NT2/D1 (cell line): Measurements from ENCODE around the gene DUS2.
"Not testable (repeated sequence)": the region's sequence is repeated elsewhere in the genome, so short reads cannot be mapped to it uniquely, and the experiment has no call there.

Source experiments
- DNase-seq: peaks from one replicate; pipeline ENCODE4 v3.0.0-alpha.2; 2011; ENCODE audit warnings: low read depth, low spot score
- H3K27me3 ChIP-seq: 2 replicates; pipeline ENCODE4 v1.6.0; 2011; ENCODE audit warnings: mild to moderate bottlenecking; ENCODE audit not compliant: insufficient read length, insufficient read depth
- H3K36me3 ChIP-seq: 2 replicates; pipeline ENCODE4 v1.6.1; 2011; ENCODE audit warnings: mild to moderate bottlenecking, low read length, mixed read lengths; ENCODE audit not compliant: insufficient read depth, insufficient read length
- H3K4me1 ChIP-seq: 2 replicates; pipeline ENCODE4 v1.5.1; 2011; ENCODE audit not compliant: insufficient read depth, insufficient read length
- H3K4me3 ChIP-seq: 2 replicates; pipeline ENCODE4 v1.5.1; 2011; ENCODE audit warnings: low read depth; ENCODE audit not compliant: insufficient read length
- H3K9ac ChIP-seq: 2 replicates; pipeline ENCODE4 v1.6.0; 2011; ENCODE audit warnings: low read depth; ENCODE audit not compliant: insufficient read length
- H3K9me3 ChIP-seq: 2 replicates; pipeline ENCODE4 v1.5.1; 2011; ENCODE audit warnings: mild to moderate bottlenecking, low read length; ENCODE audit not compliant: insufficient read depth
- SUZ12 ChIP-seq: IDR thresholded peaks from 2 replicates; pipeline ENCODE4 v1.6.1; 2011; ENCODE audit not compliant: insufficient read length, insufficient read depth; ENCODE audit errors: extremely low read depth
- YY1 ChIP-seq: IDR thresholded peaks from 2 replicates; pipeline ENCODE4 v1.6.1; 2011; ENCODE audit not compliant: insufficient read length, insufficient read depth
- ZNF274 ChIP-seq: IDR thresholded peaks from 2 replicates; pipeline ENCODE4 v1.6.1; 2011; ENCODE audit warnings: mild to moderate bottlenecking, low read depth, low read length

Gene DUS2

DNA sequence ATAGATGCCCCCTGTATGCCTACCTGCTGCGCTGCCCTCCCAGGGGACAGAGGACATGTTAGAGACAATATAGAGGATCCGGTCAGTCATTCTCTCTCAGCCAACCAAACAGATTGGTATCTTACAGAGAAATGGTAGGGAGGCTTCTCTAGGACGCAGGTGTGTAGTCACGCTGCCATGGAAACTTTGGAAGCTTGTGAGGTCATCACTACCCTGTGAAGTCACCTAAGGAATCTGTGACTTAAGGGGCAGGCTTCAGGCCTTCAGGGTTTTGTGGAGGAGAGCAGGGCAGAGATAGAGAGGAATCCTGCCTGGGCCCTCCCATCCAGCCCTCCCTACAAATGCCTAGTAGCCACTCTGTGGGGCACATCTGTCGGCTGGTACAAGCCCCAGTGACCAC lies 7.4 kb upstream of the DUS2 start, which contains the start of gene DPEP2NB:
DPEP2NB (minus strand) TSS at position 231 of the 400 bp plus-strand sequence; CDS start at position 90, 141 bp downstream.
- TF ChIP-seq YY1 (no peak), ZNF274 (no peak), SUZ12 (no peak)
- Histone ChIP-seq H3K36me3 (no peaks in the 10 kb centered on the region), H3K4me3 (no peak within 1 kb of the TSS), H3K27me3 (no peaks in the 10 kb centered on the region), H3K4me1 (no peaks in the 10 kb centered on the region), H3K9me3 (no peaks in the 10 kb centered on the region), H3K9ac (no peak within 1 kb of the TSS)
- DNase-seq = no peak

DNA sequence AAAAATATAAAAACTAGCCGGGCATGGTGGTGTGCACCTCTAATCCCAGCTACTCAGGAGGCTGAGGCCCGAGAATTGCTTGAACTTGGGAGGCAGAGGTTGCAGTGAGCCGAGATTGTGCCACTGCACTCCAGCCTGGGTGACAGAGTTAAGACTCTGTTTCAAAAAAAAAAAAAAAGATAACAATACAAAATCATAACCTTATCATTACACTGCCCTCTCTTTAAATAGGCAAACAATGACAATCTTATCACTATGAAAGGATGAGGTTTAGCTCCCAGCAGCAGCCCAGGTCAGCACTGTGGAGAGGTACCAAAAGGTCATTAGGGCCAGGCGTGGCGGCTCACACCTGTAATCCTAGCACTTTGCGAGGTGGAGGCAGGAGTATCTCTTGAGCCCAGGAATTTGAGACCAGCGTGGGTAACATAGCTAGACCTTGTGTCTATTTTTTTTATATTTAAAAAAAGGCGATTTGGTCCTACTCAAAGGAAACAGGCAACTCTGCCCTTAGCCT lies 3.9 kb upstream of the DUS2 start:
- Histone ChIP-seq H3K27me3 (no peaks in the 10 kb centered on the region), H3K4me1 (peaks cover 9% of the 10 kb centered on the region), H3K9ac (no peak overlapping the region), H3K36me3 (peaks cover 18% of the 10 kb centered on the region), H3K4me3 (no peak overlapping the region), H3K9me3 (no peaks in the 10 kb centered on the region)
- DNase-seq = no peak
- no peak for TF ChIP-seq ZNF274
- no peak for TF ChIP-seq YY1
- TF ChIP-seq SUZ12 = no peak

DNA sequence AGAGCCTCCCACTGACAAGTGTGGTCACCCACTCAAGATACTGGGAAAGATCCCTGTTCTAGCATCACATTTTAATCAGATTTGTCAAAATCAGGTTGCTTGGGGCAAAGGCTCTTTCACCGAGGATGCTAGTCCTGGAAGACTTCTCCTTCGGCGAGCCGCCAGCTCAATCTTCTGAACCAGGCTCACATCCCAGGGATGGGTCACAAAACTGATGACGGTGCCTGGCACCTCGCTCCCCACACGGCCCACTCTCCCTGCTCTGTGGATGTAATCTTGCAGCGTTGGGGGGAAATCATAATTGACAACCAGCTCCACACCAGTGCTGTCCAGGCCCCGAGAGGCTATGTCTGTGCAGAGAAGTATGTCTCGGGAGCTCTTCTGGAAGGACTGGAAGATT lies 1.6 kb upstream of the DUS2 start:
- no peak for TF ChIP-seq SUZ12
- TF ChIP-seq YY1 = no peak
- TF ChIP-seq ZNF274 = no peak
- no peak overlapping the region for H3K9ac ChIP-seq
- no peak for DNase-seq
- H3K9me3 ChIP-seq = no peaks in the 10 kb centered on the region
- peak overlapping the region; percentile 98 for H3K4me3 ChIP-seq
- H3K36me3 ChIP-seq = peaks cover 31% of the 10 kb centered on the region
- no peaks in the 10 kb centered on the region for H3K27me3 ChIP-seq
- peaks cover 9% of the 10 kb centered on the region for H3K4me1 ChIP-seq

DNA sequence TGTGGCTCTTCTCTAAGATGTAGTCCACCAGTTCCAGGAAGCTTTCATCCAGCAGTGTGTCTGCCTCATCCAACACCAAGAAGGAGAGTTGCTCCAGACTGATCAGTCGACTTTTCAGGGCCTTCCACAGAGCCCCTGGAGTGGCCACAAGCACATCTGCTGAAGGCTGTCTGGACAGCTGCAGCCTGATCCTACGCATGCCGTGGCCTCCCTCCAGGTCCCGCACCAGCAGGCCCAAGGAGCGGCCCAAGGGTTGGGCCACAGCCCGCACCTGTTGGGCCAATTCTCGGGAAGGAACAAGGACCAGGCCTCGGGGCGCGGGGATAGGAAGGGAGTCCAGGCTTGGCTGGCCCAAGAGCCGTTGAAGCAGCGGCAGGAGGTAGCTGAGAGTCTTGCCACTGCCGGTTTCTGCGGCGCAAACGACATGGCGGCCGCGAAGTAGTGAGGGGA lies 781 bp upstream of the DUS2 start:
- Histone ChIP-seq H3K4me3 (peak overlapping the region; percentile 98), H3K36me3 (peaks cover 38% of the 10 kb centered on the region), H3K27me3 (no peaks in the 10 kb centered on the region), H3K9ac (peak overlapping the region; percentile 100), H3K4me1 (peaks cover 9% of the 10 kb centered on the region), H3K9me3 (no peaks in the 10 kb centered on the region)
- no peak for DNase-seq
- TF ChIP-seq ZNF274 (no peak), SUZ12 (no peak), YY1 (no peak)

DNA sequence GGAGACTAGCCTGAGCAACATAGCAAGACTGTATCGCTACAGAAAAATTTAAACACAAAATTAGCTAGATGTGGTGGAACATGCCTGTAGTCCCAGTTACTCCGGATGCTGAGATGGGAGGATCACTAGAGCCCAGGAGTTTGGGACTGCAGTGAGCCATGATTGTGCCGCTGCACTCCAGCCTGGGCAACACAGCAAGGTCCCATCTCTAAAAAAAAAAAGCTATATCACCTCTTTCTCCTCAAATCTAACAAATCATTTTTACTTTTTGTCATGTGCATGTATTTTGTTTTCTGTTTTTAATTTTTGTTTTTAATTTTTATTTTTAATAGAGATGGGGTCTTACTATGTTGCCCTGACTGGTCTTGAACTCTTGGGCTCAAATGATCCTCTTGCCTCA lies 5.9 kb downstream of the DUS2 start:
- Histone ChIP-seq H3K9me3 (no peaks in the 10 kb centered on the region), H3K4me1 (no peaks in the 10 kb centered on the region), H3K27me3 (no peaks in the 10 kb centered on the region), H3K4me3 (no peak overlapping the region), H3K36me3 (peaks cover 49% of the 10 kb centered on the region), H3K9ac (no peak overlapping the region)
- DNase-seq = no peak
- TF ChIP-seq ZNF274 = no peak

DNA sequence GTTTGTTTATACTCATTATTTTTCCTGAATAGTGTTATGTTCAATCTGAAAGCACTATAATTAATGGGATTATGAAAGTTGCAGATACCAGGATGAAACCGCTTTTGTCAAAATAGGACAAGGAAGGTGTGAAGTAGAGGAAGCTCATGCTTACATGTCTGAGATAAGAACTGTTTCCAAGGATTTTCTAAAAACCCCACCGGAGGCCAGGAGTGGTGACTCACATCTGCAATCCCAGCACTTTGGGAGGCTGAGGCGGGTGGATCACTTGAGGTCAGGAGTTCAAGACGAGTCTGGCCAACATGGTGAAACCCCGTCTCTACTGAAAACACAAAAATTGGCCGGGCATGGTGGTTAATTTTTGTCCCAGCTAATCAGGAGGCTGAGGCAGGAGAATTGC lies 7.0 kb downstream of the DUS2 start:
- peaks cover 52% of the 10 kb centered on the region for H3K36me3 ChIP-seq
- not testable (repeated sequence) for DNase-seq, H3K27me3 ChIP-seq

DNA sequence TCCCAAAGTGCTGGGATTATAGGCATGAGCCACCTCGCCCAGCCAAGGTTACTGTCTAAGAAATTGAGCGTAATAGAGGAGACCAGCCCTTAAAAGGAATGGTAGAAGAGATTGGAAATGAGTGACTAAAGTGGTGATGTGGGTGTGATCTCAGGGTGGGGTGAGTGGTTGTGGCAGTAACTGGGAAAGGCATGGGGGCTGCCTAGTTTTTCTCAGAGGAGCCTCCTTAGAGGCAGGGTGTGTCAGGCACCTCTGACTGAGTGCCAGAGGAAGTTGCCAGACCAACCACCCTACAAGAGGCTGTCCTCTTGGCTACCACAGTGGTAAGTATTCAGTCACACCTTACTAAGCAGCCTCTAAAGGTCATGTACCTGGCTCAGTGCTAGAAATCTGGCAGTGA lies 8.9 kb downstream of the DUS2 start:
- peaks cover 40% of the 10 kb centered on the region for H3K36me3 ChIP-seq
- DNase-seq = no peak
- TF ChIP-seq SUZ12 = no peak
- TF ChIP-seq YY1 = no peak
- H3K9ac ChIP-seq = no peak overlapping the region
- no peaks in the 10 kb centered on the region for H3K9me3 ChIP-seq
- no peak overlapping the region for H3K4me3 ChIP-seq
- H3K27me3 ChIP-seq = no peaks in the 10 kb centered on the region
- no peaks in the 10 kb centered on the region for H3K4me1 ChIP-seq

More for the DNA sequence above, 7.0 kb downstream of the DUS2 start:
- H3K4me1 ChIP-seq, H3K9me3 ChIP-seq, H3K4me3 ChIP-seq, H3K9ac ChIP-seq: not testable (repeated sequence)

DNA sequence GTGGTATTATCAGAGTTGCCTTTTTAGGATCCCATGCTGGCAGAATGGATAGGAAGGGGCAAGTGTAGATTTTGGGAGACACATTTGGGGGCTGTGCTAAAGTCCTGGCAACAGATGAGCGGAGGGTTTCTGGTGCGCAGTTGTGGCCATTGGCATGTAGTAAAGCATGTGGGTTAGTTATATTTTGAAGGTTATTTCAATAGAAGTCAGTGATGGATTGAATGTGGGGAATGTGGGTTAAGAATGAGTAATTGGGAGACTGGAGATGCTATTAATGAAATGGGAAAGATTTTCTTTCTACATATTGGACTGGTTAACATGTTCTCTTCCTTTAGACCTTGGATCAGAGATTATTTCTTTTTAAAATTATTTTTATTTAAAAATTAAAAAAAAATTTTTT lies 10.0 kb downstream of the DUS2 start:
- Histone ChIP-seq H3K9me3 (no peaks in the 10 kb centered on the region), H3K27me3 (no peaks in the 10 kb centered on the region), H3K4me1 (no peaks in the 10 kb centered on the region), H3K4me3 (no peak overlapping the region), H3K9ac (no peak overlapping the region), H3K36me3 (peaks cover 33% of the 10 kb centered on the region)
- TF ChIP-seq ZNF274 = no peak
- no peak for TF ChIP-seq YY1
- no peak for TF ChIP-seq SUZ12
- DNase-seq = no peak
